HepG2 (cell line): ENCODE measurements around the gene NAP1L1. TPM values are rescaled to one million over a fixed set of nuclear protein-coding genes. Genes with fewer than 3 reads are reported as not detected.

Source experiments
- CEBPZ ChIP-seq: IDR thresholded peaks from 2 replicates; pipeline ENCODE4 v1.6.1; 2012; ENCODE audit warnings: low read length, improper control_type of control experiment
- CHD4 ChIP-seq: fragments of 200-600 bp; sonication (generic); IDR thresholded peaks from 2 replicates; pipeline ENCODE4 v1.7.0; 2017; ENCODE audit warnings: mild to moderate bottlenecking, low read length, borderline replicate concordance
- CREM ChIP-seq, 2 experiments: sonication (generic) in 1 of 2; formaldehyde crosslinking in 1 of 2; IDR thresholded peaks; 2 replicates each; pipeline versions ENCODE4 v1.4.0 to v1.6.1; 2016 to 2020; ENCODE audit warnings: antibody characterized with exemption in 1 of 2, mild to moderate bottlenecking in 1 of 2, missing genetic modification reagents in 1 of 2
- DBP ChIP-seq: sonication (generic); formaldehyde crosslinking; IDR thresholded peaks from 2 replicates; pipeline ENCODE4 v1.4.0; 2020; ENCODE audit warnings: missing genetic modification reagents; ENCODE audit errors: not compliant biosample characterization
- DZIP1 ChIP-seq: sonication (generic); formaldehyde crosslinking; IDR thresholded peaks from 2 replicates; pipeline ENCODE4 v1.5.0; 2020; ENCODE audit warnings: mild to moderate bottlenecking, missing genetic modification reagents
- E2F1 ChIP-seq: sonication (generic); formaldehyde crosslinking; IDR thresholded peaks from 2 replicates; pipeline ENCODE4 v1.5.0; 2020; ENCODE audit warnings: missing genetic modification reagents
- FOXP4 ChIP-seq: sonication (generic); formaldehyde crosslinking; IDR thresholded peaks from 2 replicates; pipeline ENCODE4 v1.4.0; 2020; ENCODE audit warnings: missing genetic modification reagents
- GLI4 ChIP-seq: sonication (generic); formaldehyde crosslinking; IDR thresholded peaks from 2 replicates; pipeline ENCODE4 v1.5.1; 2020; ENCODE audit warnings: missing genetic modification reagents, mild to moderate bottlenecking, moderate library complexity, borderline replicate concordance
- RARG ChIP-seq: sonication (generic); formaldehyde crosslinking; IDR thresholded peaks from 2 replicates; pipeline ENCODE4 v1.4.0; 2020; ENCODE audit warnings: low read depth, mild to moderate bottlenecking, missing genetic modification reagents
- TBL1XR1 ChIP-seq: fragments of 150-350 bp; IDR thresholded peaks from 2 replicates; pipeline ENCODE4 v1.6.1; 2014; ENCODE audit warnings: borderline replicate concordance, low read length; ENCODE audit not compliant: partially characterized antibody
- TOE1 ChIP-seq: sonication (generic); formaldehyde crosslinking; IDR thresholded peaks from 2 replicates; pipeline ENCODE4 v1.4.0; 2020; ENCODE audit warnings: mild to moderate bottlenecking, missing genetic modification reagents
- ZNF530 ChIP-seq: sonication (generic); formaldehyde crosslinking; IDR thresholded peaks from 2 replicates; pipeline ENCODE4 v1.5.0; 2020; ENCODE audit warnings: low read depth, mild to moderate bottlenecking, missing genetic modification reagents
- ZNF549 ChIP-seq: sonication (generic); formaldehyde crosslinking; IDR thresholded peaks from 2 replicates; pipeline ENCODE4 v1.5.0; 2020; ENCODE audit warnings: missing genetic modification reagents
- ZNF597 ChIP-seq: sonication (generic); formaldehyde crosslinking; IDR thresholded peaks from 2 replicates; pipeline ENCODE4 v1.5.0; 2020; ENCODE audit warnings: missing genetic modification reagents
- ZNF614 ChIP-seq: IDR thresholded peaks from 2 replicates; pipeline ENCODE4 v1.6.1; 2018; ENCODE audit warnings: missing biosample characterization, missing genetic modification reagents, inconsistent platforms, borderline replicate concordance
- ZNF678 ChIP-seq: sonication (generic); formaldehyde crosslinking; IDR thresholded peaks from 2 replicates; pipeline ENCODE4 v1.4.0; 2020; ENCODE audit warnings: mild to moderate bottlenecking, missing genetic modification reagents
- ZNF788 ChIP-seq: sonication (generic); formaldehyde crosslinking; IDR thresholded peaks from 2 replicates; pipeline ENCODE4 v1.5.0; 2020; ENCODE audit warnings: mild to moderate bottlenecking, missing genetic modification reagents, borderline replicate concordance
- polyA plus RNA-seq, 8 experiments: library from polyadenylated mRNA; depleted of rRNA in 3 of 8; stranded (reverse) in 7 of 8; unstranded in 1 of 8; fragments of >200 nt; fragmentation: Illumina TruSeq in 4 of 8; extraction: Trizol in 4 of 8; gene quantifications; 2 replicates each; pipeline versions ENCODE4 v1.2.1 to v1.2.3, GENCODE V29; 2011 to 2016; ENCODE audit warnings: low read depth in 4 of 8, missing spikeins in 1 of 8, mixed read lengths in 1 of 8; ENCODE audit not compliant: insufficient read depth in 1 of 8
- total RNA-seq, 5 experiments: library from RNA; depleted of rRNA; stranded (reverse); fragments of >200 nt; fragmentation: Illumina TruSeq; extraction: Trizol; gene quantifications; 2 replicates each; pipeline ENCODE4 v1.2.3, GENCODE V29; 2016; ENCODE audit warnings: low read depth in 1 of 5

Gene NAP1L1
- total and polyA plus RNA-seq, 2 of the 13 experiments (the other 11 are each of a cell fraction or from before 2014, with no cell fraction given): 207 to 309 TPM

GRCh38 chr12:76031414-76032042 is 53.0 kb downstream of the NAP1L1 start, which contains the start of gene PHLDA1 (continued):
- TF ChIP-seq DZIP1 (CRISPR knock-in tag) (no peak), ZNF549 (0 out of 2 replicates have a peak, but pooled peaks have one; percentile 67), ZNF788 (CRISPR knock-in tag) (peak; percentile 76; the same call in 1 of the 2 replicates), DBP (CRISPR knock-in tag) (peak; percentile 86), GLI4 (CRISPR knock-in tag) (peak; percentile 73), FOXP4 (CRISPR knock-in tag) (peak; percentile 75; the same call in 1 of the 2 replicates), CHD4 (no peak), ZNF614 (CRISPR knock-in tag) (no peak; the same call in 1 of the 2 replicates), TBL1XR1 (peak; percentile 49), CEBPZ (no peak), ZNF678 (no peak), TOE1 (CRISPR knock-in tag) (no peak), RARG (0 out of 2 replicates have a peak, but pooled peaks have one; percentile 25), ZNF530 (no peak), CREM (IDR thresholded peaks at IDR 0.05) (no peak), CREM (CRISPR knock-in tag; IDR thresholded peaks at IDR 0.05) (no peak), E2F1 (CRISPR knock-in tag) (peak; percentile 85), ZNF597 (CRISPR knock-in tag) (no peak)
